Measurements from ENCODE around the gene MAP3K9. TPM values are rescaled to one million over a fixed set of nuclear protein-coding genes. Genes with fewer than 3 reads are reported as not detected.

MAP3K9 gene
- total RNA-seq, 1 experiment from 2014 or later: 21.4 TPM

GRCh38 chr14:70771781-70772212 lies 37.5 kb downstream of the MAP3K9 start:
- Histone ChIP-seq H3K4me1 (replicated peaks; ENCODE audit: insufficient read depth) (peaks cover 13% of the 10 kb centered on the region; the same call in 1 of the 2 replicates), H3K27me3 (ENCODE audit: insufficient read depth, low read depth) (no peaks in the 10 kb centered on the region), H3K9me3 (ENCODE audit: insufficient read depth, low read depth) (no peaks in the 10 kb centered on the region), H3K27ac (no peak overlapping the region), H2AFZ (no peak overlapping the region), H3F3A (ENCODE audit: insufficient read depth, low read depth) (peaks cover 9% of the 10 kb centered on the region; the same call in 1 of the 2 replicates), H3K9me2 (ENCODE audit: insufficient read depth) (no peaks in the 10 kb centered on the region), H3K4me3 (no peak overlapping the region), H3K36me3 (ENCODE audit: low read depth) (peaks cover 4% of the 10 kb centered on the region; the same call in 1 of the 2 replicates), H3K4me2 (no peak overlapping the region), H4K20me1 (ENCODE audit: insufficient read depth) (peaks cover 9% of the 10 kb centered on the region; the same call in 1 of the 2 replicates), H3K79me2 (ENCODE audit: low read depth) (peaks cover 46% of the 10 kb centered on the region)
- TF ChIP-seq CTCF (conservative IDR thresholded peaks at IDR 0.05): no peak
- TF ChIP-seq EZH2 (IDR thresholded peaks at IDR 0.05; ENCODE audit: low read depth): no peak
- DNase-seq: no peak
- ChIA-PET CTCF (no interaction called here), POLR2A (ENCODE audit: unreplicated experiment) (interaction anchor here (0.6 to 0.8 kb wide), 2 partner anchors 37 to 1398 kb away, joined by 7 to 9 read pairs; partner anchors contain the start of gene MAP3K9)
- intact Hi-C loops (cut with micrococcal nuclease; ENCODE audit: unreplicated experiment): no loop called here
- no TSS peak for BruUV-seq (replicated peaks)

- Histone ChIP-seq H3K36me3 (ENCODE audit: low read depth) (peaks cover 4% of the 10 kb centered on the region; the same call in 1 of the 2 replicates), H3K27ac (peak overlapping the region; percentile 14), H3K9me3 (ENCODE audit: insufficient read depth, low read depth) (no peaks in the 10 kb centered on the region), H3K4me1 (replicated peaks; ENCODE audit: insufficient read depth) (peaks cover 13% of the 10 kb centered on the region; the same call in 1 of the 2 replicates), H2AFZ (no peak overlapping the region), H3K4me3 (no peak overlapping the region), H3K79me2 (ENCODE audit: low read depth) (peaks cover 43% of the 10 kb centered on the region), H3F3A (ENCODE audit: insufficient read depth, low read depth) (peaks cover 9% of the 10 kb centered on the region; the same call in 1 of the 2 replicates), H3K9me2 (ENCODE audit: insufficient read depth) (no peaks in the 10 kb centered on the region), H3K4me2 (0 out of 2 replicates have a peak overlapping the region, but pooled peaks have one; percentile 7), H3K27me3 (ENCODE audit: insufficient read depth, low read depth) (no peaks in the 10 kb centered on the region), H4K20me1 (ENCODE audit: insufficient read depth) (peaks cover 9% of the 10 kb centered on the region; the same call in 1 of the 2 replicates)
- ChIA-PET POLR2A (ENCODE audit: unreplicated experiment) (no interaction called here), CTCF (interaction anchor here (0.6 kb wide), 1 partner anchor 948 kb away, joined by 3 read pairs; no protein-coding TSS in a partner anchor)
- intact Hi-C loops (cut with micrococcal nuclease; ENCODE audit: unreplicated experiment): no loop called here
- BruUV-seq (replicated peaks): no TSS peak
- TF ChIP-seq EZH2 (IDR thresholded peaks at IDR 0.05; ENCODE audit: low read depth) (no peak), CTCF (conservative IDR thresholded peaks at IDR 0.05) (no peak)
- peak; percentile 29 to 70 for DNase-seq
Measured at GRCh38 chr14:70770490-70770889, 38.8 kb downstream of the MAP3K9 start.

- DNase-seq: no peak
- POLR2A ChIA-PET (ENCODE audit: unreplicated experiment): interaction anchor here (0.6 kb wide), 1 partner anchor 133 kb away, joined by 4 read pairs; no protein-coding TSS in a partner anchor
- Histone ChIP-seq H3F3A (ENCODE audit: insufficient read depth, low read depth) (peaks cover 24% of the 10 kb centered on the region), H3K36me3 (ENCODE audit: low read depth) (peaks cover 7% of the 10 kb centered on the region), H3K4me2 (no peak overlapping the region), H3K79me2 (ENCODE audit: low read depth) (peaks cover 28% of the 10 kb centered on the region; the same call in 1 of the 2 replicates), H4K20me1 (ENCODE audit: insufficient read depth) (peaks cover 6% of the 10 kb centered on the region), H3K27me3 (ENCODE audit: insufficient read depth, low read depth) (no peaks in the 10 kb centered on the region), H2AFZ (no peak overlapping the region), H3K4me3 (no peak overlapping the region), H3K4me1 (replicated peaks; ENCODE audit: insufficient read depth) (peaks cover 26% of the 10 kb centered on the region), H3K9me3 (ENCODE audit: insufficient read depth, low read depth) (0 out of 2 replicates have a peak, but pooled peaks cover 3% of the 10 kb centered on the region), H3K27ac (no peak overlapping the region), H3K9me2 (ENCODE audit: insufficient read depth) (0 out of 2 replicates have a peak, but pooled peaks cover 7% of the 10 kb centered on the region)
- intact Hi-C loops (cut with micrococcal nuclease; ENCODE audit: unreplicated experiment): no loop called here
- BruUV-seq (replicated peaks): no TSS peak
- CTCF ChIA-PET: no interaction called here
- no peak for TF ChIP-seq CTCF (conservative IDR thresholded peaks at IDR 0.05)
- no peak for TF ChIP-seq EZH2 (IDR thresholded peaks at IDR 0.05; ENCODE audit: low read depth)
Measured at GRCh38 chr14:70759398-70759797, 49.9 kb downstream of the MAP3K9 start.

Data from PC-9 (cell line).